Right atrium auricular region (tissue), 2 donors: ENCODE results near the gene TMTC4. TPM values are rescaled to one million over a fixed set of nuclear protein-coding genes. Genes with fewer than 3 reads are reported as not detected.

ENCODE experiments used
- DNase-seq: peaks from one replicate; pipeline ENCODE4 v3.0.0-alpha.2; 2019; ENCODE audit warnings: low spot score
- H3K27ac ChIP-seq, 2 donors: fragments of 200-600 bp; sonication (generic); 1 replicate in 1 of 2; 2 replicates in 1 of 2; pipeline ENCODE4 v1.5.1; 2016 to 2019
- H3K27me3 ChIP-seq, 2 donors: fragments of 200-600 bp; sonication (generic); one replicate each; pipeline versions ENCODE4 v1.5.1 to v1.6.0; 2017 to 2019
- H3K36me3 ChIP-seq: fragments of 200-600 bp; sonication (generic); one replicate; pipeline ENCODE4 v1.5.1; 2016
- H3K4me1 ChIP-seq, 2 donors: fragments of 200-600 bp; sonication (generic); one replicate each; pipeline versions ENCODE4 v1.5.1 to v1.6.0; 2017 to 2019
- H3K4me3 ChIP-seq, 2 donors: fragments of 200-600 bp; sonication (generic); 1 replicate in 1 of 2; 2 replicates in 1 of 2; pipeline ENCODE4 v1.5.1; 2017 to 2019; ENCODE audit warnings: mild to moderate bottlenecking in 1 of 2, moderate library complexity in 1 of 2
- H3K9me3 ChIP-seq, 2 donors: fragments of 200-600 bp; sonication (generic); one replicate each; pipeline ENCODE4 v1.5.1; 2019
- CTCF ChIP-seq, 2 donors: fragments of 200-600 bp; sonication (generic); IDR thresholded peaks; one replicate each; pipeline ENCODE4 v1.5.1; 2019; ENCODE audit warnings: antibody characterized with exemption in 2 of 2
- total RNA-seq, 2 donors: library from RNA; depleted of rRNA; stranded (reverse); fragments of >200 nt; gene quantifications; one replicate each; pipeline ENCODE4 v1.1.0, GENCODE V29; 2016

TMTC4 gene
- total RNA-seq, 2 donors from 2014 or later: 3.5 to 7.6 TPM

- no peaks in the 10 kb centered on the region for H3K4me1 ChIP-seq
- no peak overlapping the region for H3K4me3 ChIP-seq
- no peak for TF ChIP-seq CTCF (IDR thresholded peaks at IDR 0.05)
- no peaks in the 10 kb centered on the region for H3K9me3 ChIP-seq
- DNase-seq: no peak
- no peaks in the 10 kb centered on the region for H3K36me3 ChIP-seq
- no peaks in the 10 kb centered on the region for H3K27me3 ChIP-seq
- no peak overlapping the region for H3K27ac ChIP-seq
These were observed 112.9 kb downstream of the TMTC4 start for GRCh38 chr13:100561599-100562204.

GRCh38 chr13:100561158-100561499, 113.5 kb downstream of the TMTC4 start:
- Histone ChIP-seq H3K4me3 (no peak overlapping the region), H3K27ac (no peak overlapping the region), H3K36me3 (no peaks in the 10 kb centered on the region), H3K27me3 (no peaks in the 10 kb centered on the region), H3K4me1 (no peaks in the 10 kb centered on the region), H3K9me3 (no peaks in the 10 kb centered on the region)
- no peak for DNase-seq
- TF ChIP-seq CTCF (IDR thresholded peaks at IDR 0.05): no peak

- Histone ChIP-seq H3K9me3 (no peaks in the 10 kb centered on the region), H3K4me3 (no peak overlapping the region), H3K27ac (no peak overlapping the region), H3K36me3 (no peaks in the 10 kb centered on the region), H3K4me1 (no peaks in the 10 kb centered on the region), H3K27me3 (no peaks in the 10 kb centered on the region)
- no peak for DNase-seq
- TF ChIP-seq CTCF (IDR thresholded peaks at IDR 0.05): no peak
These were observed 114.0 kb downstream of the TMTC4 start for GRCh38 chr13:100560498-100561157.

- Histone ChIP-seq H3K4me3 (no peak overlapping the region), H3K4me1 (no peaks in the 10 kb centered on the region), H3K36me3 (no peaks in the 10 kb centered on the region), H3K27ac (no peak overlapping the region), H3K9me3 (no peaks in the 10 kb centered on the region), H3K27me3 (no peaks in the 10 kb centered on the region)
- DNase-seq: no peak
- TF ChIP-seq CTCF (IDR thresholded peaks at IDR 0.05): no peak
These were observed 114.7 kb downstream of the TMTC4 start for GRCh38 chr13:100559886-100560285.

Other genes with a start within 250 kb of the TMTC4 start
- gene GGACT, start 86.0 kb downstream of the TMTC4 start, total RNA-seq: 1 to 10 TPM; 1.4 TPM